ENCODE results near the gene ABCB9.

DNA sequence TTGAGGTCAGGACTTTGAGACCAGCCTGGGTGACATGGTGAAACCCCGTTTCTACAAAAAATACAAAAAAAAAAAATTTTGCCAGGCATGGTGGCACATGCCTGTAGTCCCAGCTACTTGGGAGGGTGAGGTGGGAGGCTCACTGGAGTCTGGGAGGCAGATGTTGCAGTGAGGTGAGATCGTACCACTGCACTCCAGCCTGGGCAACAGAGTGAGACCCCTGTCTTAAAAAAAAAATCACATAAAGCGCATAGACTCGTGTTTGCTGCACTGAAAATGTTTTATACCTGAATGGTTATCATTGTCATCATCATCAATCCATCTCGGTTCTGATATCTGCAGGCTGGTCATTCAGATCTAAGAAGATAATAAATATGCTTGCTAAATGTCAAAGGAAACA, 45.6 kb downstream of the ABCB9 start:
- TF ChIP-seq, protein P1, sequence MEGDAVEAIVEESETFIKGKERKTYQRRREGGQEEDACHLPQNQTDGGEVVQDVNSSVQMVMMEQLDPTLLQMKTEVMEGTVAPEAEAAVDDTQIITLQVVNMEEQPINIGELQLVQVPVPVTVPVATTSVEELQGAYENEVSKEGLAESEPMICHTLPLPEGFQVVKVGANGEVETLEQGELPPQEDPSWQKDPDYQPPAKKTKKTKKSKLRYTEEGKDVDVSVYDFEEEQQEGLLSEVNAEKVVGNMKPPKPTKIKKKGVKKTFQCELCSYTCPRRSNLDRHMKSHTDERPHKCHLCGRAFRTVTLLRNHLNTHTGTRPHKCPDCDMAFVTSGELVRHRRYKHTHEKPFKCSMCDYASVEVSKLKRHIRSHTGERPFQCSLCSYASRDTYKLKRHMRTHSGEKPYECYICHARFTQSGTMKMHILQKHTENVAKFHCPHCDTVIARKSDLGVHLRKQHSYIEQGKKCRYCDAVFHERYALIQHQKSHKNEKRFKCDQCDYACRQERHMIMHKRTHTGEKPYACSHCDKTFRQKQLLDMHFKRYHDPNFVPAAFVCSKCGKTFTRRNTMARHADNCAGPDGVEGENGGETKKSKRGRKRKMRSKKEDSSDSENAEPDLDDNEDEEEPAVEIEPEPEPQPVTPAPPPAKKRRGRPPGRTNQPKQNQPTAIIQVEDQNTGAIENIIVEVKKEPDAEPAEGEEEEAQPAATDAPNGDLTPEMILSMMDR (IDR thresholded peaks at IDR 0.05): no peak
- no peak for TF ChIP-seq POLR2AphosphoS5 (IDR thresholded peaks at IDR 0.05)

Data from gastroesophageal sphincter (tissue), 3 donors.